GM15510 (cell line): Measurements from ENCODE around the gene SIGLEC8.

ENCODE experiments used
- POLR2A ChIP-seq: IDR thresholded peaks from 3 replicates; pipeline ENCODE4 v1.6.1; 2011; ENCODE audit warnings: borderline replicate concordance; ENCODE audit not compliant: insufficient read length; ENCODE audit errors: extremely low read depth

SIGLEC8 gene

DNA sequence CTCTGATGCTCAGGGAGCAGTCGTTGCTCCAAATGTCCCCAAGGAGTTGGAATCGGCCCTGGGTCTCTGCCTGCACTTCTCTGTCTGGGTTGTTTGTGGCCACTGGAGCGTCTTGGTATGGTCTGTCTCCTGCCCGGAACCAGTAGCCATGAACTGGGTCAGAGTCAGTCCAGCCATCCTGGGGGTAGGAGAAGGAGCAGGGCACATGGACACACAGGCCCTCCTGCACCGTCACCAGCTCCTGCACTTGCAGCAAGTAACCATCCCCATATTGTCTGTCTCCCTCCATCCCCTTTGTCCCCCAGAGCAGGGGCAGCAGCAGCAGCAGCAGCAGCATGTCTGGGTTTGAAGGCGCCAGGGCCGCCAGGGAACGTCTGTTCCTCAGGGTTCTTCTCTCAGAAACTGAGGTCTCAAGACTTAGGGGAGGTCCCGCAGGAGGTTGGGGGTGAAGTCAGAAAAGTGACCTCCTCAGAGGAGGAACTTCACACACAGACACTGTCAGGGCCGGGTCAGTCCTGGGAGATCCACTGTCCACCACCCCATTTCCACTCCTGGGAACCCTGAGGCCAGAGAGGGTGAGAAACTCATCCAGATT, at the start of gene SIGLEC8:
Gene SIGLEC8 (minus strand): TSS at position 404 of the 595 bp plus-strand sequence. CDS start 67 bp downstream, at position 337.
- no peak for TF ChIP-seq POLR2A

DNA sequence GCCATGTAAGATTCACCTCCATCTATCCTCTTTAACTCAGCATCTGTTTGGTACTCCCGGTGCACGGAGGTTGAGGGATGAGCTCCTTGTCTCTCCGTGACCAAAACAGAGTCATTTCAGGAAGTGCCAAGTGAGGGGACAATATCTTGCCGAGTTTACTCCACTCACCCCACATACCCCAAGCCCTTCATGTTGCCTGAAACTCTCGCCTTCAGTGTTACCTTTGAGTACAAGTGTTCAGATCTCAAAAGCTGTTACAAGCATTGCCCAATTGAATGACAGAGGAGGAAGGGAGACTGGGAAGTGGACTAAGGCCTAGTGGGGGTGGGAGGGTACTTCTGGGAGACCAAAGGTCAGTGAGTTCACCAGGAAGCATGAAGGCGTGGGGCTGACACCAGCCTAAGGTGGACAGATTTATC, 49.4 kb upstream of the SIGLEC8 start:
- TF ChIP-seq POLR2A, result no peak

DNA sequence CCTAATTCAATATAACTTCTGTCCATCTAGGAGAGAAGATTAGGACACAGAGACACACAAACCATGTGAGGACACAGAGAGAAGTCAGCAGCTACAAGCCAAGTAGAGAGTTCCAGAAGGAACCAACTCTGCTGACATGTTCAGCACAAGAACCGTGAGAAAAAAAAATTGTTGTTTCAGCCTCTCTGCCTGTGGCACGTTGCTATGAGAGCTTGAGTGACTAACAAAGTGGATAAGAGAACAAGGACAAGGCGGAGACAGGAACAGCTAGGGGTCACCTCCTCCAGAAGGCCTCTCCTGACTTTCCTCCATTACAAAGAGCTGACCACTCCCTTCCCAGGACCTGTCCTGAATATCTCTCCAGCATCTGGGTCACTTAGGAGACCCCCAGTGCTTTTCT, 48.9 kb upstream of the SIGLEC8 start:
- TF ChIP-seq POLR2A, result no peak

DNA sequence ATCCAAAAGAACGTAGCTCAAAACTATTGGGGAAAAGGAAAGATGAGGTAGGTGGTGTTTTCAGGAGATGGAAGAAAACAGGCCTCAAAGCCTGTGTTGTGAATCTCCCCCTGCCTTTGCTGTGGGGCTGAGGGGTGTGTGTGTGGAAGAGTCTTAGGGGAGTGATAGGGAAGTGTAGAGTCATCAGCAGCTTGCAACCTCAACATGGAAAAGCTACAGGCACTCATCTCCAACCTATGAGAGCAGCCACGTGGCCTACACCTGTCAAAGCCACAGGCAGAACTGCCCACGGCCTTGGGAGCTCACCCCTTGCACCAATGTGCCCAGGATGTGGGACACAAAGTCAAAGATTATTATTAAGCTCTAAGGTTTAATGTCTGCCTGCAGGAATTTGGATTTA, 47.6 kb upstream of the SIGLEC8 start:
- TF ChIP-seq POLR2A, result no peak

DNA sequence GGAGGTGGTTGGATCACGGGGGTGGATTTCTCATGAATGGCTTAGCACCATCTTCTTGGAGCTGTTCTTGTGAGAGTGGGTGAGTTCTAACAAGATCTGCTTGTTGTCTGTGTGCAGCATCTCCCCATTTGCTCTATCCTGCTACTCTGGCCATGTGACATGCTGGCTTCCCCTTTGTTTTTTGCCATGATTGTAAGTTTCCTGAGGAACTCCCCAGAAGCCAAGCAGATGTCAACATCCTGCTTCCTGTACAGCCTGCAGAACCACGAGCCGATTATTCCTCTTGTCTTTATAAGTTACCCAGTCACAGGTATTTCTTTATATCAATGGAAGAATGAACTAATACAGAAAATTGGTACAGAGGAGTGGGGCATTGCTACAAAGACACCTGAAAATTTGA, 45.6 kb upstream of the SIGLEC8 start:
- no peak for TF ChIP-seq POLR2A

DNA sequence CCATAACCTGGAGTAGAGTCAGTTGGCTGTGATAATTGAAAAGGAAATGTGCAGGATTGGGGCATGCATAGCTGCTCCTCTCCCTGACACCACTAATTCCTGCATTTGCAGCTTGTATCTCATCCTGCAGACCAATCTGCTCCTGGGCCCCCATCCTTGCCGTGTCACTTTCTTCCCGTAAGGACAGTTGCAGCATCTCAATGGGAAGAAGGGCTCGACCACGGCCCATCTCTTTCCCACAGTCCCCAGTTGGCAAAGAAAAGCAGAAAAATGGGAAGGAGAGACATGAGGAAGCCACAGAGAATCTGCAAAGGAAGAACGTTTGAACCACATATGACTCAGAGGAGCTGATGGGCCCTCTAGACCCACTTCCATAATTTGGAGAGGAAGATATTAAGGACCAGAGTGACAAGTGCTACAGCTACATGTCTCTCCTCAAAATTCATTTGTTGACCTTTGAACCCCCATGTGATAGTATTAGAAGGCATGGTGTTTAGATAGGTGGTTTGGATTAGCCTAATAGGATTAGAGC, 45.1 kb upstream of the SIGLEC8 start:
- no peak for TF ChIP-seq POLR2A

DNA sequence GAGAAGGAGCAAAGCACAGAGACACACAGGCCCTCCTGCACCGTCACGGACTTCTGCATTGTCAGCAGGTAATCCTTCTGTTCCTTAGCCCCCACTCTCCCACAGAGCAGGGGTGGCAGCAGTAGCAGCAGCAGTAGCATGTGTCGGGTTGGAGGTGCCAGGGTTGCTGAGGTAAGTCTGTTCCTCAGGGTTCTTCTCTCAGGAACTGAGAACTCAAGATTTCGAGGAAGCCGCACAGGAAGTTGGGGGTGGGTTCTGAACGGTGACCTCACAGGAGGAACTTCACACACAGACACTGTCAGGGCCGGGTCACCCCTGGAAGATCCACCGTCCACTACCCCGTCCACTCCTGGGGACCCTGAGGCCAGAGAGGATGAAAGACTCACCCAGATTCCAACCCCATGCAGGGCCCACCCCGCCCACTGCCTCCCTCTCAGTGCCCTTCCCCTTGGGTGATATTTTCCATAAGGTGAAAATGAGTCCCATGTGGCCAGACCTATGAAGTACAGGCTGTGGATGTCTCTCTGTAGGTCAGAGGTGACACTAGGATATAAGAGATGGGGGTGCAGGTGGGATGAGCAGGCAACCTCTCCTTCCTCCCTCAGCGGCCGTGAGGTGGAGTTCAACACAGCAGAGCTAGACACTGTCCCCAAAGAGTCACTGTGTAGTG, 43.5 kb upstream of the SIGLEC8 start, which contains the start of gene SIGLEC12:
Gene SIGLEC12 (minus strand): TSS at position 207 of the 670 bp plus-strand sequence. CDS start 67 bp downstream, at position 140.
- TF ChIP-seq POLR2A, result no peak

DNA sequence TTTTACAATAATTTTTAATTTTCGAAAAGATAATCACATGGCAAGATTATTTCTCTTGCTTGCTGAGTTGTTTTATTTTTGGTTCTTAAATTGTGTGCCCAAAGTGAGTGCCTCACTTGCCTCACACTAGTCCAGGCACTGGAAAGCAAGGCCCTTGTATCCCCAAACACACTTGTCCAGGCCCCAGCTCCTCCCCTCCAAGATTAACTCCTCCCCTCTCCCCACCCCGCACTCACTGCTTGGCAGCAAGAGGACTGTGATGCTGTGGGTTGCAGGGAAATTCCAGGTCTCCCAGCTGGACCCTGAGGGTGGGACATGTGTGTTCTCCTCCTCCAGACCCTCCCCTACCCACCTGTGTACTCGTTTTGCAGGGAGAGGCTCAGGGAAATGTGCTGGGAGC, 39.4 kb upstream of the SIGLEC8 start:
- no peak for TF ChIP-seq POLR2A

DNA sequence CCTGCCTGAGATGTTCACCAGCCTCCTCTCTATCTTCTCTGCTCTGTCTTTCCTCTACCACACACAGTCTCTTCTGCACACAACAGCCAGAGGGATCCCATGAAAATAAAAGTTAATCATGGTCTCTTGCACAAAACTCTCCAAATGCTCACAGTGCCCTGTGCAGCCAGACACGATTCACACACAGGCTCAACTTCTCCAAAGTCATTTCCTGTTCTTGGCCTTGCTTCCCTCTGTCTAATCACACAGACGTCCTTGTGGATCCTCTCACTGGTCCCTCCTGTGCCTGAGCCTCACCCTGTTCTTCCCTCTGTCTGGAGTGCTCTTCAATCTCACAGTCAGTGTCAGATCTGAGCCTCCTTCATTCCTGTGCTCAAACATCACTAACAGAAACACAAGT, 35.5 kb upstream of the SIGLEC8 start:
- no peak for TF ChIP-seq POLR2A

DNA sequence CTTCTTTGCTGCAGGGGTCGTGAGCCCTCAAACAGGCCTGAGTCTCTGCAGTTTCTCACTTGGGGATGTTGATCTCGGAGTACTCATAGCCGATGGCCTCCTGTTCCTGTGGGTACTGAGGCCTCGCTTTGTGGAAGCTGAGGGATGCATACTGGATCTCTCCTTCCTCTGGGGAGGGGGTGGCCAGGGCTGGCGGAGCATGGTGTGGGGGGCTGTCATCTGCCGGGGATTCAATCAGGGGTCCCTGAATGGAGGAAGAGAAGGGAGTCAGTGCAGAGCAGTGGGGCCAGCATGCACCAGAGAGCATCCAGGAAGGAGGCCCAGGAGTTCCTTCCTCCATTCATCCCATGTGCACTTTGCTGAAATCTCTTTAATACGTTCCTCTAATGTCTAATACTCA, 33.3 kb upstream of the SIGLEC8 start:
- TF ChIP-seq POLR2A, result no peak

DNA sequence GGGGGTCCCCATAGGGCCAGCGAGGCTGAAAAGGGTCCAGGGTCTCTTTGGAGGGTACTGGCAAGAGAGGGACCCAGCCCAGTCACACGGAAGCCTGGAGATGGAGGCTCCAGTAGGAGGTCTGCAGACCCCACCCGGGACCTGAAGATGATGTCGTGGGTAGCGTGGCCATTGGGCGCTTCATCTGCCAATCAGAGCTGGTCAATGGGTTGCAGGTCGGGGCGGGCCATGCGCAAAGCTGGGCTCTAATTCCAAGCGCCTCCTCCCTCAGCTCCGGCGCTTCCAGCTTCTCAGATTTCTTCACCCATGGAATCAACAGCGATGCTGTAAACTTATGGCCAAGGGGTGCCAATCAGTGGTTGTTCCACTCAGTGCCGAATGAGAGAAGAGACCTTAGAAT, 32.4 kb upstream of the SIGLEC8 start:
- TF ChIP-seq POLR2A, result no peak

DNA sequence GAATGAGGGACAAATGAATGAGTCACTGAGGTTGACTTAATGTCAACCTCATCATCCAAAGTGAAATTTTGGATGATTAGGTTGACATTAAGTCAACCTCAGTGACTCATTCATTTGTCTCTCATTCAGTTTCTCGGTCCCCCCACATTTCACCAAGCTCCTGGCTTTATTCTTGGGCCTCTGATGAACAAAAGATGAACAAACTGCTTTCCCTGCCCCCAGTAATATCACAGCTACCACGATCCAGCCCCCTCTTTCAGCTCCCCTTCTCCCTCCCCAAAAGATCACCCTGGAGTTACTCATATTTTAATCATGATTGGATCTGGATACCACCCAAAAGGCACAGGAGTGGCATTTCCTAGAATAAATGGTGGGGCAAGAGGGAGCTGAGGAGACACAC, 30.9 kb upstream of the SIGLEC8 start:
- no peak for TF ChIP-seq POLR2A

DNA sequence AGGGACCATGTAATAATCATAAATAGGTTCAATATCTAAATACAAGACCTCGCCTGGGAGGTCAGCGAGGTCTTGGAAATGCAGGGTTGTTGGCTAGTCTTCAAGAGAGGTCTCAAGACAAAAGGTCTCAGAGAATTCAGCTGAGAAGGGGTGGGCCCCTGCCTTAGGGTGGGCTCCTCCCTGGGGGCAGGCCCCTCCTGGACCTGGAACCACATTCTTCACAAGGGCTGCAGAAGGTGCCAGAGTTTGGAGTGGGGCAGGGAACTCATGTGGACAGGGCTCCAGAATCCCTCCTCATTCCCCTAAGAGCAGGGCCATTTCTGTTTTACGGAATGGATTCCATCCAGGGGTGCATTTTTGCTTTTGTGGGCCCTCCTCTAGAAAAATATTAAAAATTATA, 30.2 kb upstream of the SIGLEC8 start:
- no peak for TF ChIP-seq POLR2A

DNA sequence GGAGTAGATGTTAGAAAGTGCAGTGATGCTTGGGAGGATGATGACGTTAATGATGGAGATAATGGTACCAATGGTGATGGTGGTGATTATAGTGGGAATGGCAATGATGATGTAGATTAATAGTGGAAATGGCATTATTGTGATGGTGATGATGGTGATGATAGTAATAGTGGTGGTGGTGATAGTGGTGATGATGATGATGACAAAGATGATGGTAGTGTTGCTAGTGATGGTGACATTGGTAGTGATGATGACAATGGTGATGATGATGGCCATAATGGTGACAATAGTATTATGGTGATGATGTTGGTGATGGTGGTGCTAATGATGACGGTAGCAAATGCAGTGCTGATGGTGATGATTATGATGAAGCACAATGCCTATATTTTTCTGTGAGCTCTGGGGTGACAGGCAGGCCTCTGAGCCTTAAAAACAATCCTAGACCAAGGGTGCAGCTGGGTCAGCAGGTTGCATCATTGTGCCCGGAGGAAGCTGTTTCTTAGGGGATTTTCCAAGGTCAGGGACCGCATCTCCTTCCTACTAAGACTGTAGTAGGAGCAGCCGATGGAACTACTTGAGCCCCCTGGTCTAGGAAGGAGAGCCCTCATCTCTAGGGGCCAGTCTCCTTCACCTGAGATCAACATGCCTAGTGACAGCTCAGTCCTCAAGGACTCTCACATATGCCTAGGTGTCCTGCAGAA, 27.9 kb upstream of the SIGLEC8 start:
- no peak for TF ChIP-seq POLR2A

DNA sequence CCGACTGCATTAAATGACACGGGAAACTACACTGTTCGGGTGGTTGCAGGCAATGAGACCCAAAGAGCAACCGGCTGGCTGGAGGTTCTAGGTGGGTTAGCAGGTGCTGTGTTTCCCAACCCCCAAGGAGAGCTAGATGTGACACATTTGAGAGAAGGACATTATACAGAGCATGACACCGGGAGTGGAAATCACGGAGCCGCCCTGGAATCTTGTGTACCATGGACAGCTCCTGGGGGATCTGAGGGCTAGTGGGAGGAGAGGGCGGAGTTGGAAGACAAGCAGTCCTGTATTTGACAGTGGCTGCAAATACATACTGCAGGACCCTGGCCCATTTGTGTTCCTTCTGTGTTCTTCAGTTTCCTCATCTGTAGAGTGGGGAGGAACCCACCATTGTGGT, 22.3 kb upstream of the SIGLEC8 start:
- no peak for TF ChIP-seq POLR2A
